Measurements from ENCODE around the gene EGLN1.

EGLN1 gene

DNA sequence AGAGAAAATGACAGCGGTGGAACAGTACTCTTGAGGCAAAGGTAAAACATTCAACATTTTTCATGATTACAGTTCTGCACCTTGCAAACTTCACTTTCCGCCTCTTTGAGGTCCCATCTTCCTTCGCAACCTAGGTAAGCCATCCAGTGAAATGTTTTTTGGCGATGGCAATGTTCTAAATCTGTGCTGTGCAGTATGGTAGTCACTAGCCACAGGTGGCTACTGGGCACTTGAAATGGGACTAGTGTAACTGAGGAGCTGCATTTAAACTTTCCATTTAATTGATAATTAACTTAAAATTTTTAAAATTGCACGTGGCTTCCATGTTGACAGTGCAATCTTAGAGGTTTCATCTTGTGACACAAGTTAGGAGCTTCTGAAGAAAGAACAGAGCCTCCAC is 97.4 kb downstream of the EGLN1 start:
- no peak for DNase-seq

GRCh38 chr1:231322880-231323530 is 99.1 kb downstream of the EGLN1 start:
- DNase-seq, result no peak

GRCh38 chr1:231319080-231319479 is 103.0 kb downstream of the EGLN1 start:
- DNase-seq, result no peak

DNA sequence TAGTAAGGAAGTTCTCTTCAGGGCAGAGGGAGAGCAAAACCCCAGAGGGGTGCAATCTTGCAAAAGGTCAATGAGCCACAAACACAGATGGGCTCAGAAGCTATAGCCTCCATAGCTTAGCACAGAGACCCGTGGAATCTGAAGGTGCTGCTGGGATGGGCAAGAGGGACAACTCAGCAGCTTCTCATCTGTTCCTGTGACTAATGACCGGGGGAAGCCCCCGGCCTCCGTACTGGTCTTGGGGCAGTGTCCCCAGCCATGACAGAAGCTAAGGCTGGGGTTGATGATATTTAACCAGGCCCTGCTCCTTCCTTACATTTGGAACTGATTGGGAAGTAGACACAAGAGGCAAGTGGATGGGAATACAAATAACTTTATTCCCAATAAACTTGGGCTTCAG is 103.5 kb downstream of the EGLN1 start:
- DNase-seq, result no peak

DNA sequence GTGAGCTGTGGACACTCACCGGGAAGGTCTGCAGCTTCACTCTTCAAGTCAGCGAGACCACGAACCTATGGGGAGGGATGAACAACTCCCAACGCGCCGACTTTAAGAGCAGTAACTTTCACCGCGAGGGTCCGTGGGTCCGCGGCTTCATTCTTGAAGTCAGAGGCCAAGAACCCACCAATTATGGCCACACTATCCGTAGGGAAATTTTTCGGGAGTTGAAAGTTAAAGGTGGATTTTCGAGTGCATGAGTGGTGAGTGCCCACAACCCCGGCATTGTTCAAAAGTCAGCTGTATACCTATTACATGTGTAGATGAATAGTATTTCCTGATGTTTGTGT is 104.1 kb downstream of the EGLN1 start:
- DNase-seq, result no peak

GRCh38 chr1:231317306-231318014 is 104.6 kb downstream of the EGLN1 start:
- no peak for DNase-seq

DNA sequence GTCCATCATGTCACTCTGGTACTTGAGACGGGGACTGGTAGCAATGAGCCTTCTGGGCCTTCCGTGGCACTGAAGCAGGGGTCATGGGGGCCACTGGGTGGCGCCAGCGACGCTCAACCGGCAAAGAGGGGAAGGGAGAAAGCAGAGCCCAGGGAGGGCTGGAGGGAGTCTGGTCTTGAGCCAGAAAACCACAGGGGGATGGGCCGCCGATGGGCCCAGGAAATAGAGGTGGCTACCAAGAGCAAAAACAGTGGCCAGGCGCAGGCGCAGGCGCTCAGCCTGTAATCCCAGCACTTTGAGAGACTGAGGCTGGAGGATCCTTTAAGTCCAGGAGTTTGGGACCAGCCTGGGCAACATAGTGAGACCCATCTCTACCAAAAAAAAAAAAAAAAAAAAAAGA is 106.2 kb downstream of the EGLN1 start:
- peak in 1 of 14 donors; percentile 2 for DNase-seq
